GM19463 (cell line): ENCODE results near the gene PON1.

Experiments used
- ATAC-seq: cut with Tn5 transposase; IDR thresholded peaks from one replicate; pipeline ENCODE4 v1.9.1; 2021; ENCODE audit warnings: mild to moderate bottlenecking, moderate library complexity; ENCODE audit not compliant: unreplicated experiment

The PON1 gene

GRCh38 chr7:95318501-95319100 lies 5.7 kb downstream of the PON1 start:
- no peak for ATAC-seq

DNA sequence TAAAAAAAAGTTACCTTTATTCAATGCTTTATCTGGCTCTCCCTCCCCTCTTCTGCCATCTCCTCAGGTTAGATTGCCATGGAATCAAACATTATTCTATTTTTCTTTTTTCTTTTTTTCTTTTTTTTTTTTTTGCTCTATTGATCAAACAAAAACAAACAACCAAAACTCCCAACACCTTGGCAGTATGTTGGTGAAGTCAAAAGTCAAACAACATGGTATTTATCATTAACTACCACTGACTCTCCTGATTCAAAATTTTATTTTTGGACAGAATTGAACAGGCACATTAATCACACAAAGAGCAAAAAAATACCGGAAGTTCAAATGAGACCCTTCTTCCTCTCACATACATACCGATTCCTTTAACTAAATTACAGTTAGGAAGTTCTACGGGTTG lies 6.4 kb downstream of the PON1 start:
- no peak for ATAC-seq

DNA sequence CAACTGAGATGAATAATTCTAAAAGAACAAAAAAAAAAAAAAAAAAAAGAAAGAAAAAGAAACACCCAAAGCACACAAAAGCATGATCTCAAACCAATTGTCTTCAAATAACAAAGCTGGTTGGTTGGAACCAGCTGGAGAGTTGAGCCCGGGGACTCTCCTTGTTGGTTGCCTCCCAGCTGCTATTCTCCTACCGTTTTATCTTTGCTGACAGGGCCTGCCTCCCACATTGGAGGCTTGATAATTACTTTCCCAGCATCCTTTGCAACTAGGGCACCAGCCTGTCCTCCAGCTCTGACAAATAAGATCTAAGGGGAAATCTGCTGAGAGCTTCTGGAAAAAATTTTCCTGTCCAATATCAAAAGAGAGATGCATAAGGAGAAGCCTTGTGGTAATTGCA lies 6.8 kb downstream of the PON1 start:
- ATAC-seq = no peak

GRCh38 chr7:95316588-95316987 lies 7.7 kb downstream of the PON1 start:
- peak; percentile 78 for ATAC-seq

GRCh38 chr7:95312561-95312960 lies 11.8 kb downstream of the PON1 start:
- no peak for ATAC-seq

DNA sequence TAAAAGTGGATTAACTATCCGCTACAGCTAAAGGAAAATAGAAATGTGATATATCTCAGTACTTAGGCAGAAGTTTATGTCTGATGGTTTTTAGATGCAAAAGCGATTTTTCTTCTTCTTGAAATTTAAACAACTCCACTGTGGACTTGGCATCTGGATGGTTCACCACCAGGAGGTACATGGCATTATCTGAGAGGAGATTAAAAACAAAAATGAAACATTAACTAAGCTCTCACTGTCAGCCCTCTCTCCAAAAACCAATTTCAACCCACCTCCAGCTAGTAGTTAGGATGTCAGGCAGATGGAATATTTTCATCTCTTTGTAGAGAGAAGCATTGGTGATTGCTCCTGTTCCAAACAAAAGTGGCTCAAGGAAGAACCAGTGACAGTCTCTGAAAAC lies 12.9 kb downstream of the PON1 start:
- no peak for ATAC-seq

DNA sequence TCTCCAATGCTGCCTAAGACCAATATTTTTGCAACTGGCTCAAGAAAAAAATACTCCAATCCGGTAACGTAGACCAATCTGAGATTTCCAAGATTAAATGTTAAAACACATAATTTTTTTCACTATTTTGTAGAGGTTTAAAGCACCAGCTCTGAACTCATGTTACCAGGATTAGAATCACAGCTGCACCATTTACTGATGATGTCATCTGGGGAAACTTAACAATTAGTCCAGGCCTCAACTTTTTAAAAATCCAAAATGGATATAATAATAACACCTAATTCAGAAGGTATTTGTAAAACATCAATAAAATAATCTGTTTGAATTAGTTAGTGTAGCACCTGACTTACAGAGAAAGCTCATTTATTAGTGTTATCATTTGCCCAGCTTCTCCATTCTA lies 14.4 kb downstream of the PON1 start:
- no peak for ATAC-seq

DNA sequence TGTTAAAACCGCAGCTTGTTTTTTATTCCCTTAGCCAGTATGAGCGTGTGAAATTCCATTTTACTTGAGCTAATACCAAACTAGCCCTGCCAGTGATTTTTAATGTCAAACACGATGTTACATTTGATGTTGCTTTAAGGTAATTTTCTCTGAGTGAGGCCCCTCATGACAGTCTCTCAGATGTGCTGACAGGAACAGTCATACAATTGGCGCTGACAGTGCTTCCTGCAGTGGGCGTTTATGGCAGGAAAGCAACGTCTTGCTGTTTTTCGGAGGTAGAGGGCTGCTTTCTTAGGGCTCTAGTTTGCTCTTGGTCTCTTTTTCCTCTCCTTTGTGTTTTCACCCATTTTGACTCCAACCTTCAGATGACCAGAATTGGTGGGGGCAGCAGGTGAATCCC lies 19.3 kb downstream of the PON1 start:
- ATAC-seq = no peak

DNA sequence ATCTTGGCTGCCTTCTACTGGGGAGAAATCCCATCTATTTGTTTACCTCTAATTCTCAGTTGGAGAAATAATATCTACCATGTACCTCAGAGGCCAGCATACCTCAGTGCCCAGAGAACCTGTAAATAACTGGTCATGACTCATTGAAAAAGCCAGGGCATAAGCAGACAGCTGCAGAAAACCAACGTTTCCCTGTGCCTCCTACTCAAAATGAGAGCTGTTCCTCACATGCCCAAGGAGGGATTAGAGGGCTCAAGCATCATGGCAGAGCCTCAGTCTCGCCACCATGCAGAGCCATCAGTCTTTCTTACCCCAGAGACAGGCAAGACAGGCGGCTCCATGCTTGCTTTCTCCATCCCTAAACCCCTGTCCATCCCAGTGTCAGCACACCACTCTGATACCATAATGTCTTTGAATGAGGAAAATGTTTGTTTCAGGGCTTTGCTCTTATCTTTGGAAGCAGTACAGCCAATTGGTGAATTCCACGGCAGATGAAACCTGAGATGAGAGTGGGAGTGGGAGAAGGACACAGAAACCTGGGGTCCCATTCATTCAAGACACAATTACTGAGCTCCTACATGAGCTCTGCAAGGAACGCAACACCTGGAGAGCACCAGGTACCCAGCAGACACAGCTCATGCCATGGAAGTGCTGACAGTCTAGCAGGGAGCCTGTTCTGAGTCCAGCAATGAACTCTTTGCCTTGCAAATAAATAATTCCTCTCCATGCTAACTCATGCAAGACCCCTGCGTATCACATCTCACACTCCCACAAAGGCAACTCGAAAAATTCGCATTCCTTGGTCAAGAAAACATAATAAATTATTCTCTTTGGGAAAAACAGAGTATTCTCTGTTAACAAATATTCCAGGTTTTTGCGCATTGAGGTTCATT lies 21.1 kb downstream of the PON1 start:
- no peak for ATAC-seq

DNA sequence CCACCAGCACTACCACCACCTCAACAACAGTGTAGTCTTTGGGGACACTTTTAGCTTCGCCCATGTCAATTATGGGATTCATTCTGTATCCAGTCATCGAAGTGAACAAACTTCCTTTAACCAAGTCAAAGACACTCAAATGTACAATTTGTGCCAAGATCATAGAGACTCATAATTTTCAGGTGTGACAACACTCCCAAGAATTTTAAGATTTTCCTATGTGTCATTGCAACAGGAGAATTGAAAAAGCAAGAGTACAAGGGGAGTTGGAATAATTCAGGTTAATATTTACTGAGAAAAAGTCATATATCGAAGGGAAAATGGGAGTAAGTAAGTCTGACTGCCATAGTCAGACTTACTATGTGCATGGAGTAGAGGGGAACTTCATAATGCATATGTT lies 26.2 kb downstream of the PON1 start:
- ATAC-seq = no peak

DNA sequence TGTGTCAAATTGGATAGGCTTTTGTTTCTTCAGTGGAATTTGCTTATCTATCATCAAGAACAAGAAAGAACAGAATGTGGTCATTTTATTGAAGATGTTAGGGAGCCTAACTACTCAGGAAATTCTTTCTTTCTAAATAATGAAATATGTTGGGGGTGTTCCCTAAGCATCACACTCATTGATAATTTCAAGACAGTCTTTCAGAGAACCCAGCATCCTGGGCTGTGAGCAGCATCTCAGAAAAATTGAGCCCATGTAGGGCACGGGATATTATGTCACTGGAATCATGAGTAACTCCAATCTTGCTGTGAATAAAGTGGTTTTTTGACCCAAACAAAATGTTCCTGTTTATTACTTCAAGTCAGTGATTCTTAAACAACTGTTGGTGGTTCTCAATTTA lies 27.3 kb downstream of the PON1 start:
- no peak for ATAC-seq

GRCh38 chr7:95296456-95296855 lies 27.9 kb downstream of the PON1 start:
- ATAC-seq = no peak

- ATAC-seq = no peak
These were observed 28.9 kb downstream of the PON1 start for GRCh38 chr7:95295397-95295796.

- no peak for ATAC-seq
These were observed 34.0 kb downstream of the PON1 start for GRCh38 chr7:95290166-95290830.

GRCh38 chr7:95286096-95286495 lies 38.2 kb downstream of the PON1 start:
- ATAC-seq = no peak

DNA sequence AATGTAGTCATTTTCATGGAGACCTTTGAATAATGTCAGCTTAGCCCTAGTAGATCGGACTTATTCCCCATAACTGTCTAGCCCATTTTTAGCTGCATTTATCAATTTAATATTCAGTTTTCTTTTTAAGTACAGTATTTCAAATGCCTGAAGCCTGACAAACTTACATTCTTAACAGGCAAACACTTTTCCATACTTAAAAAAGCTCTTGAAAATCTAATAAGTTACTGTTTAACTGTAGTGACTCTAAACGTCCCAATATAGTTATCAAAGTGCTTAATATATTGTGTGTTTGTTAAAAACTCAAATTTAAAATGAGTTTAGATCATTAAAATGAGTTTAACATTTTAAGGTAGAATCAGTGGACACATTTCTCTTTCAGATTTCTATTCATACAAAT lies 44.9 kb downstream of the PON1 start:
- ATAC-seq = no peak

GRCh38 chr7:95276114-95276513 lies 48.2 kb downstream of the PON1 start:
- no peak for ATAC-seq

DNA sequence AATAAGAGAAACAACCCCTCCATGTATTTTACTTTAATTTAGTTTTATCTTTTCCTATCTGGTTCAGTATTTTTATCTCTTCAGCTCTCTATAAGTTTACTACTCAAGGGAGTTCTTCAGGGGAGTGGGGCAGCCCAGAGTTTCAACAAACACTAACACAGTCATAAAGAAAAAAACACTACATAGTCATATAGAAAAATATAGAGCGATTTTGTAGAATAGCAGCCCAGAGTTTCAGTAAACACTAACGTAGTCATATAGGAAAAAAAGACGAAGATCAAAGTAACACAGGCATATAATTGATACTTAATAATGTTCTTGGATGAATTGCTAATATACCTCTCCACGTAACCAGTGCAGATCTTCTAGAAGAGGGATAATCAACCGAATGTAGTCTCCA lies 54.7 kb downstream of the PON1 start:
- ATAC-seq = no peak

DNA sequence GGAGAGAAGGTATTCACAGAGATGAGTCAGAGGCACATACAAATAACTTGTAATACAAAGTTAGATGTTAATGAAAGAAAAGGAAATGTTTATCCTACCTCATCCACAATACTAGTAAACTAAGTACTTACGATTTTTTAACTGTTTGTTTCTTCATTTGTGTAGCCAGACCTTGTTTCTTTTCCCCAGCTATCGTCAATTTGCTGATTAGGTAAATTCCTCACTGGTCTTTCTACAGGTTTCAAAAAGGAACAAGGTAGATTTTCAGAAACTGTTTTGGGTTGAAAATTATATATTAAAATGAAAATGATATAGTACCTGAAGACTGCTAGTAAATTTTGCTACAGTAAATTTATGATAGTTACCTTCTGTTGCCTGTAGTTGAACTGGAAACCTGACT lies 56.6 kb downstream of the PON1 start:
- no peak for ATAC-seq

- no peak for ATAC-seq
These were observed 58.7 kb downstream of the PON1 start for GRCh38 chr7:95265634-95266033.

DNA sequence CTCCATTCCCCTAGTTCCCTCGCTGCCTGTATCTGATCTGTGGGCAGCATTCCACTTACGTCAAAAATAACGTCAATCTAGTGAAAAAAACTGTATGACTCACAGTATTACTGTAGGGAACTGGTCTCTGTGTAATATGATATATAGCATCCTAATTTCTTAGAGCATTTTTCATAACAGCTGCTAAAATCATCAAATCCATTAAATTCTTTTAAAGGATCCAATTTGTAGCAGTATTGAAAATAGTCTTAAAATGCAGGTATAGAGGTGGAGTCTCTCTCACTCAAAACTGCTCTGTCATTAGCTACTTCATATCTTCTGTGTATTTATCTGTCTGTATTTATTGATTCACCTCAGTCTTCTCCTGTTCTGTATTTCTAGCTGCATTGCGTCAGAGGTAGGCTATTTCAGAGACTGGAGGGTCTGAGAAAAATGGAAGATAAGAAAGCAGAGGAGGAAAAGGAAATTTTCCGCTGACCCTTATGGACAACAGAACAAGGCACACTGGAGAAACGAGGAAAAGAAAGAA lies 59.9 kb downstream of the PON1 start:
- no peak for ATAC-seq
